ENCODE measurements around the gene SIGLEC11.

- TF ChIP-seq, protein P1, sequence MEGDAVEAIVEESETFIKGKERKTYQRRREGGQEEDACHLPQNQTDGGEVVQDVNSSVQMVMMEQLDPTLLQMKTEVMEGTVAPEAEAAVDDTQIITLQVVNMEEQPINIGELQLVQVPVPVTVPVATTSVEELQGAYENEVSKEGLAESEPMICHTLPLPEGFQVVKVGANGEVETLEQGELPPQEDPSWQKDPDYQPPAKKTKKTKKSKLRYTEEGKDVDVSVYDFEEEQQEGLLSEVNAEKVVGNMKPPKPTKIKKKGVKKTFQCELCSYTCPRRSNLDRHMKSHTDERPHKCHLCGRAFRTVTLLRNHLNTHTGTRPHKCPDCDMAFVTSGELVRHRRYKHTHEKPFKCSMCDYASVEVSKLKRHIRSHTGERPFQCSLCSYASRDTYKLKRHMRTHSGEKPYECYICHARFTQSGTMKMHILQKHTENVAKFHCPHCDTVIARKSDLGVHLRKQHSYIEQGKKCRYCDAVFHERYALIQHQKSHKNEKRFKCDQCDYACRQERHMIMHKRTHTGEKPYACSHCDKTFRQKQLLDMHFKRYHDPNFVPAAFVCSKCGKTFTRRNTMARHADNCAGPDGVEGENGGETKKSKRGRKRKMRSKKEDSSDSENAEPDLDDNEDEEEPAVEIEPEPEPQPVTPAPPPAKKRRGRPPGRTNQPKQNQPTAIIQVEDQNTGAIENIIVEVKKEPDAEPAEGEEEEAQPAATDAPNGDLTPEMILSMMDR (IDR thresholded peaks at IDR 0.05), result no peak
- no peak for TF ChIP-seq POLR2A (IDR thresholded peaks at IDR 0.05)
Observed at GRCh38 chr19:49939721-49940481, 21.1 kb downstream of the SIGLEC11 start.

Measured in thyroid gland (tissue), 4 donors.